ENCODE data around the gene ATOX1.

ATOX1 gene

DNA sequence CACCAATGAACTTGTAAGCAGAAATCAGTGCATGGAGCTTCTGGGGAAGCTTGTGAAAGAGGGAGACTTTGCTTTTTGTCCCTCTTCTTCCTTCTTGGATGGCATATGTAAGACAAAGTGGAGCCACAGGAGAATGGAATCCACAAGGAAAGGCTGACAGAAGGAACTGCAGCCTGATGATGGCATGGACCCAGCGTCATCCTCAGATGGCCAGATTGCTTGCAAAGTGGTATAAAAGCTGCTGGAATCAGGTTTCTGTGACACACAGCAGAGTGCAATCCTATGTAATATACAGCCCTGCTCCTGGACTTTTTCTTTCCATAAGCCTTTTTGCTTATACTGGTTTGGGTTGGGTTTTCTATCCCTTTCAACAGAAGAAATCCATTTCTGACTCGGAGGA is 40.3 kb downstream of the ATOX1 start:
- DNase-seq (ENCODE audit: low read depth): no peak
- no peak for TF ChIP-seq CTCF (IDR thresholded peaks at IDR 0.05; ENCODE audit: insufficient read depth, low read depth, low read length, missing control alignments)
- no peak overlapping the region for H3K4me3 ChIP-seq (ENCODE audit: low read length)

DNA sequence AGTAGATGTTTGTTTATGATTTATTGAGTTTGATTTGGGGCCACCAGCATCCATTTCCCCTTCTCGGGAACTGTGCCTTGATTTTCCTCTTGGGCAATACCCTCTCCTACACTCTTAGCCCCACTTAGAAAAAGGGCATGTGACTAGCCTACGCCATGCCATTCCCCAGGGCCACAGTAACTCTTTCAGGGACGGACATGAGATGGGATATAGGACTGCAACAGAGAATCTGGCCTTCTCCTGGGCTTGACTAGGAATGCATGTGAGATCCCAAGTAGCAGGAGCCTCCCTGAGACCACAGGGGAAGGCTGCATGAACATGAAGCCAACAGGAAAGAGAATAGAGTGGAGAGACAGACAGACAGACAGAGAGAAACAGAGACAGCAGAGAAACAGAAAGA is 41.0 kb downstream of the ATOX1 start:
- no peak for DNase-seq (ENCODE audit: low read depth)
- no peak for TF ChIP-seq CTCF (IDR thresholded peaks at IDR 0.05; ENCODE audit: insufficient read depth, low read depth, low read length, missing control alignments)
- H3K4me3 ChIP-seq (ENCODE audit: low read length): no peak overlapping the region

- no peak overlapping the region for H3K4me3 ChIP-seq (ENCODE audit: low read length)
- TF ChIP-seq CTCF (IDR thresholded peaks at IDR 0.05; ENCODE audit: insufficient read depth, low read depth, low read length, missing control alignments): no peak
- DNase-seq (ENCODE audit: low read depth): no peak
Measured at GRCh38 chr5:151709109-151709735, 49.2 kb downstream of the ATOX1 start.

GRCh38 chr5:151708126-151708525 is 50.3 kb downstream of the ATOX1 start:
- H3K4me3 ChIP-seq (ENCODE audit: low read length): no peak overlapping the region
- TF ChIP-seq CTCF (IDR thresholded peaks at IDR 0.05; ENCODE audit: insufficient read depth, low read depth, low read length, missing control alignments): no peak
- no peak for DNase-seq (ENCODE audit: low read depth)

DNA sequence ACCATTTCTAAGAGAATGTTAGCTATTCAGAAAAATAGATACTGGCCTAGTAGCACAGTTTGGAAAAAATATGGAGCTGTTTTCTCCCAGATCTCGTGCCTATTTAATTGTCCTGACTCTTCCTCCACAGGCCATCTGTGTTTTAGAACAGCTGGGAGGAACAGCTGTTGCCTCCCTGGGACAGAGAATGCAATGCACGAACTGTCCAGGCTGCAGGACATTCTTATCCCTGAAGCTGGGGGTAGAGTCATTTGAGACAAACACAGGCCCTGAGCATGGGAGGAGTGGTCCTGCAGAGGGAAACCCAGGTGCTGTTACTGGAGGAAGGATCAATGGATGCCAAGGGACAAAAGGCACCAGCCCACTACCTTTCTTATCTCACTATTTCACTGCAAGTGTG is 50.9 kb downstream of the ATOX1 start:
- DNase-seq (ENCODE audit: low read depth): no peak
- no peak for TF ChIP-seq CTCF (IDR thresholded peaks at IDR 0.05; ENCODE audit: insufficient read depth, low read depth, low read length, missing control alignments)
- no peak overlapping the region for H3K4me3 ChIP-seq (ENCODE audit: low read length)

DNA sequence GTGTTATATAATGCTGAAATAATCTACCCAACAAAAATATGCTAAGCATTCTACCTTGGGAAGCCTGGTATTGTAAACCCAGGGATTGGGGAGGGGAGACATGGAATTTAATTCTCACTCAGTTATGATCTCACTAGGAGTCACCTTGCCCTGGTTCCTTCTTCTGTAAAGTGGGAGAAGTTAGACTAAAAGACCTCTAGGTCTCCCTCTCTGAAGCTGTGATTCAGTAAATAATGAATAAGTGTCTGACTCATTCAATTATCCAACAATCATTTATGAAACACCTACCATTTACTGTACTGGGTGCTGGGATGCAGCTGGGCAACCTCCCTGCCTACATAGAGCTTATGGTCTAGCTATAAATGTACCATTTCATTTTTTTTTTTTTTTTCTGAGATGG is 51.5 kb downstream of the ATOX1 start:
- no peak for TF ChIP-seq CTCF (IDR thresholded peaks at IDR 0.05; ENCODE audit: insufficient read depth, low read depth, low read length, missing control alignments)

GRCh38 chr5:151703780-151704179 is 54.7 kb downstream of the ATOX1 start:
- TF ChIP-seq CTCF (IDR thresholded peaks at IDR 0.05; ENCODE audit: insufficient read depth, low read depth, low read length, missing control alignments): no peak
- DNase-seq (ENCODE audit: low read depth): no peak

More for the DNA sequence above, 51.5 kb downstream of the ATOX1 start:
- peak; percentile 76 for DNase-seq (ENCODE audit: low read depth)
- no peak overlapping the region for H3K4me3 ChIP-seq (ENCODE audit: low read length)

More at GRCh38 chr5:151703780-151704179, 54.7 kb downstream of the ATOX1 start:
- no peak overlapping the region for H3K4me3 ChIP-seq (ENCODE audit: low read length)

Data from epithelial cell of esophagus (primary cell).